SKM-1 (cell line): ENCODE data around the gene NUAK2.

Experiments
- DNase-seq: peaks from one replicate; lab custom pipeline; 2025; ENCODE audit not compliant: unreplicated experiment; lab: John Stamatoyannopoulos, UW

NUAK2 gene

DNA sequence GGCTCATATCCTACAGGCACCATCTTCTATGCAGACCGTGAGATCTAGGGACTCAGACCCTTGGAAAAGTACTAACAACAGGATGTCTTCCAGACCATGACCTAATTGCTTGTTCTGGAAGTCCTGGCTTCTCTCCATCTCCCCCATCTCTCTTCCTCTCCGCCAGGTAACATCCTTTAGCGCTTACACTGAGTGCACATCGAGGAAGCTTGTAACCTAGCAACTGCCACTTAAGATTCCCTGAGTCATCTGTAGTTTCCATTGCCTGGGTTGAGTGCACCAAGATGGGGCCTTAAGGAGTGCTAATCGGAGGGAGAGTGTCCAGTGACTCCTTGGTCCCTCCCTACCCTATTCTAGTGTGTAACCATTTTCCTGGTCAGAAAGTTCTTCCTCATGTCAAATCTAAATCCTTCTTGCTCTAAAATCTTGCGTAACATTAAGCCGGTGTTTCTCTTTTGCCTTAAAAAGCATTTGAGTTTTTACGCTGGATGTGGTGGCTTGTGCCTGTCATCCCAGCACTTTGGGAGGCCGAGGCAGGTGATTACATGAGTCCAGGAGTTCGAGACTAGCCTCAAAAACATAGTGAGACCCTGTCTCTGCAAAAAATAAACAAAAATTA lies 25.5 kb upstream of the NUAK2 start:
- no peak for DNase-seq

- no peak for DNase-seq
These were observed 24.2 kb upstream of the NUAK2 start for GRCh38 chr1:205345761-205346160.

DNA sequence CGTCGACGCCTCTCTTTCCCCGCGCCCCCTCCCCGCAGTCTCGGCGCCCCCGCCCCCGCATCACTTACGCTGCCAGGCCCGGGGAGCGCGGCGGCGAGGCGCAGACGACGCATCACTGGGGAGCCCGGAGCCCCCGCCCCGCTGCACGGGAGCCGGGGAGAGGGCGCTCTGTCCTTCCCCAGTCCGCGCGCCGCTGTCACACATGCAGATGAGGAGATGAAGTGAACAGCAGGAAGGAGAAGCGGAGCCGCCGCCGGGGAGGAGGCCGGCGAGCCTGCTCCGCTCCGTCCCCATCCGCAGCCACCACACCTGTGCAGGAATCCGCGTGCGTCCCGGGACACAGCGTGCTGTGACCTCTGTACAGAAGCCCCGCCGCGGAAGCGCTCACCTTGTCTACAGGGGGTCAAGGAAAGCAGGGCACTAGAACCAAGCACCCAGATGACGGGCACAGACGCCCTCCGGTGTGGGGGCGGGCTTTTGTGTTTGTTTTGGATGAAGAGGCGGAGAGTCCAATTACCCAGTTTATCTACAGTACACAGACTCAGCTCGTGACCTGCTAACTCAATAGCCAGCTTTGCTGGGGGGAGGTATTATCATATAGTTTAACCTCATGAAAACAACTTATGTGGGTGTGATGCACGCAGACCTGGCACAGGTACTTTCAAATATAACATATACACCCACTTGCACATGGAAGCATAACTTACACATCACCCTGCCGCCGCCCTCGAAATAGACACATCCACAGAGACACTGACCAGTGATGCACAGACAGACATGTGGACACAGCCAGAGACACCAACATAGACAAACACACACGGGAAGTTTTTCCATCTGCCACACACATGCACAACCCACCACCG lies 22.8 kb upstream of the NUAK2 start:
- DNase-seq = no peak

DNA sequence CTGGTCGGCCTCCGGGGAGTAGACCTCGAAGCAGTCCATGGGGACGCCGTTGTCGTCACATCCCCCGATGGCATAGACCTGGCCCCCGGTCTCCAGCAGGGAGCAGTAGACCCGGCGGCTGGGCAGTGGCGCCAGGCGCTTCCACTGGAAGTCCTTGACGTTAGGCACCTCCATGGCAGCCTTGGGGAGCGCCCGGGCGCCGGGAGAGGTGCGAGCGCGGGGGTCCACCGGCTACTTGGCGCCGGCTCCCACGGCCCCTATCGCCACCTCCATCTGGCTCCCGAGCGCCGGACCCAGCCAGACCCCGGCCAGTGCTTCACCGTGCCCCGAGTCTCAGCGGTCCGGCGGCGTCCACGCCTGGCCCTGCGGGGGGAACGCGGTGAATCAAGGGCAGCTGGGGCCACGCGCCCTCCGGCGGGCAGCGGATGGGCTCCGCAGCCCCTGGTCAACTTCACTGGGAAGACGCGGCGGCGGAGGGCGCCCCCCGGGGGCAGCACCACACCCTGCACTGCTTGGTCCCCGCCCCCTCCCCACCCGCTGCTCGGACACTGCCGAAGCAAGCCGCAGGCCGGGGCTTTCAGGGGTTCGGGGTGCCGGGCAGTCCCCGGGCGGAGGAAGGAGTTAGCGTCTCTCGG lies 22.0 kb upstream of the NUAK2 start:
- no peak for DNase-seq

DNA sequence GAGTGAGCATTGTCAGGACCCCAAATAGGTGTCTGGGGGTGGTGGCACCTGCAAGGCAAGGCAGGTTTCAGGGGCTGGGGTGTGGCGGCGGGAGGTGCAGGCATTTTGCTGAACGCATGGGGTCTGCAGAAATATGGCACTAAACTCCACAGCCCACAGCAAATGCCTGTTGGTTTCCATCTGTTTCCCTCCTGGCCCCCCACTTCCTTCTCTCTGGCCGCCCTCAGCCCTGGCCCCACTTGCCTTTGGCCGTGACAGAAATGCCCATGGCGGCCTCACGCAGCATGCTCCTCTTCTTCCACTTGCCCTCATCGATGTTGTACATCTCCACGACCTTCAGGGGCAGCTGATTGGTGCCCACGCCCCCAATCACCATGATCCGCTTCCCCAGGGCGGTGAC lies 21.4 kb upstream of the NUAK2 start:
- DNase-seq = no peak

GRCh38 chr1:205340676-205341075 lies 19.1 kb upstream of the NUAK2 start:
- no peak for DNase-seq

GRCh38 chr1:205339717-205340116 lies 18.2 kb upstream of the NUAK2 start:
- no peak for DNase-seq

DNA sequence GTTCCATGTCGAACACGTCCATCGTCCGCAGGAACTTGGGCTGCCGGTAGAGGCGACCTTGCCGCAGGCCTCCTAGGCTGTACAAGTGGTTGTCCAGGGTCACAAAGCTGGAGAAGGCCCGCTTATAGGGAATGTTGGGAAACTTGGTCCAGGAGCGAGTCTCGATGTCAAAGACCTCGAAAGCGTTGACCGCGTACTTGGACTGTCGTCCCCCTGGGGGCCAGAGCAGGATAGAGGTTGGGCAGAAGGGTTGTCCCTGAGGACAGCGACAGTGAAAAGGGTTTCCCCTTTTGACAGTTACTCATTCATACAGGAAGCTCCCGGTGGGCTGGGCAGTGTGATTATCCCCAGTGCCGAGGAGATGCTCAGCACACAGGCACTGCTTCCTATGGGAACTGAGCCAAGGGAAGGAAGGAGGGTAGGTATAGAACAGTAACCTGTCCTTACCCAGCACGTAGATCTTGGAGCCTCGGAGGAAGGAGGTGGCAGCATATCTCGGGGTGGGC lies 17.7 kb upstream of the NUAK2 start:
- DNase-seq = no peak

DNA sequence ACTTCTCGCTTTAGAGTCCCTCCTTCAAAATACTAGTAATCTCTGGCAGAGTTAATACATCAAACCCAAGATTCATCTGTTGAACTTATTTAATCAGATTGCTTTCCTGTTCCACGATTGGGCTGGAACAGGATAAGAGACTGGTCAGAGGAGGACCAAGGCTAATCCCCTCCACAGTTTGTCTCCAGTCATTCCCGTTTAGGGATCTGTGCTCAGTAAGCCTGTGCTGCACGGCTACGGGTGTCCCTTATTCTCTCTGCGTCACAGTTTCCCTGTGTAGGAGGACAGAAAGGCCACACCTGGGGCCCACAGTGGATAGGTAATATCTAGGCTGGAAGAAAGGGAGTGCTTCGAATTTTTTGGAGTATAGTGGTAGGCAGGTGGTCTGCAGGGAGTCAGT lies 16.5 kb upstream of the NUAK2 start:
- no peak for DNase-seq

DNA sequence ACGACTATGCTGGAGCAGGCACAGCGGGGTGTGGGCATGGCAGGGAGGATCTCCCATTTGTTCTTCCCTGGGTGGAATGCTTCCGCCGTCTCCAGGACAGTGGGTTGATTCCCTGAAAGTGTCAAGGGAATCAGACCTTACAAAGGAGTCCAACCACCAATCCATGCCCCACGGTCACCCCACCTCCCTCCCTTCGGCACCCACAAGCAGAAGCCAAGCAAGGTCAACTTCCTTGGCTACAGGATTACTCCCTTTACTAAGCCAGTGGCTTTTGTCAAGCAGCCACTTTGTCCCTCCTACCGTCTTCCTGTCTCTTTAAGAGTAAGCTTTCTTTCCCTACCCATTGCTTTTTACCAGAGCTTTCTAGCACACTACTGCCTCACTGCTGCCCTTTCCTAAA lies 15.9 kb upstream of the NUAK2 start:
- no peak for DNase-seq

- DNase-seq = peak; percentile 77
These were observed 14.1 kb upstream of the NUAK2 start for GRCh38 chr1:205335692-205336091.

DNA sequence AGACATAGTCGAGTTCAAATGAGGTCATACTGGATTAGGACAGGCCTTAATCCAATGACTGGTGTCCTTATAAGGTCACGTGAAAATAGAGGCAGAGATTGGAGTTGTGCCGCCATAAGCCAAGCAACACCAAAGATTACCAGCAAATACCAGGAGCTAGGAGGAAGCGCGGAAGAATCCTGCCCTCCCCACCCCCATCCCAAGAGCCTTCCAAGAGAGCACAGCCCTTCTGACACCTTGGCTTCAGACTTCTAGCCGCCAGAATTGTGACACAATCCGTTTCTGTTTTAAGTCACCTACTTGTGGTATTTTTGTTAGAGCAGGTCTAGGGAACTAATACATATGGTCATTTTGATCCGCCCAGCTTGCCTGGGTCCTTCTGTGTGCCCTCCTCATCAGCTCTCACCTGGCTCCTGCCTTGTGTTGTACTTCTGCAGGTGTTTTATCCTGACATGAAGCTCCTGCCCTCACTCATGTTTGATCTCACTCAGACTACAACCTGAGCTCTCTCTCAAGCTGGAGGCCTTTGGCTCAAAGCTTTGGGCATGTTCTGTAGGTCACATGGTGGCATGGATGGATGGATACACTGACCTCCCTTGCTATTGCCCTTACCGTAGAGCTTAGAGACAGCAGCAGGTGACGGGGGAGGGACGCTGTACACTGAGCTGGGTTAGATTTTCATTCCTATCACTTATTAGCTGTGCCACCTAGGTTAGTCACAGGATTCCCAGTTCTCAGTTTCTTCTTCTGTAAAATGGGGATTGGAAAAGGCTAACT lies 10.7 kb upstream of the NUAK2 start:
- DNase-seq = no peak

DNA sequence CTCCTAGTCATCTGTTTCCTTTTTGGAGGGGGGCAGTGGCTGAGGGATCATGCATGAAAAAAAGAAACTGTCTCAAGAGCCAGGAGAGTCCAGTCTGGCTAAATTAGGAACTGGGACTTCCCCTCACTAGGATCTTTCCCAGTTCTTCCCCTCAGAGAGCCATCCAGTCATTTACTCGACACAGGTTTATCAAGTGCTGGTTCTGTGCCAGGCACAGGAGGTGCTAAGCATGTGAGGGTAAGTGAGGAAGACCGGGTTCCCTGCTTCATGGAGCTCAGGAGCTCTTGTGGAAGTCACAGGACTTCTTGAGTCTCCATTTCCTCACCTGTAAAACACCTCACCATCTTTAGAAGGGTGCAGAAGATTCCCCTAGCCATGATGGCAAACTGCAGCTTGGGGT lies 8.6 kb upstream of the NUAK2 start:
- DNase-seq = no peak

- no peak for DNase-seq
These were observed 8.2 kb upstream of the NUAK2 start for GRCh38 chr1:205329719-205330118.

GRCh38 chr1:205328476-205328875 lies 6.9 kb upstream of the NUAK2 start:
- DNase-seq = no peak

GRCh38 chr1:205326812-205327466 lies 5.4 kb upstream of the NUAK2 start:
- no peak for DNase-seq

DNA sequence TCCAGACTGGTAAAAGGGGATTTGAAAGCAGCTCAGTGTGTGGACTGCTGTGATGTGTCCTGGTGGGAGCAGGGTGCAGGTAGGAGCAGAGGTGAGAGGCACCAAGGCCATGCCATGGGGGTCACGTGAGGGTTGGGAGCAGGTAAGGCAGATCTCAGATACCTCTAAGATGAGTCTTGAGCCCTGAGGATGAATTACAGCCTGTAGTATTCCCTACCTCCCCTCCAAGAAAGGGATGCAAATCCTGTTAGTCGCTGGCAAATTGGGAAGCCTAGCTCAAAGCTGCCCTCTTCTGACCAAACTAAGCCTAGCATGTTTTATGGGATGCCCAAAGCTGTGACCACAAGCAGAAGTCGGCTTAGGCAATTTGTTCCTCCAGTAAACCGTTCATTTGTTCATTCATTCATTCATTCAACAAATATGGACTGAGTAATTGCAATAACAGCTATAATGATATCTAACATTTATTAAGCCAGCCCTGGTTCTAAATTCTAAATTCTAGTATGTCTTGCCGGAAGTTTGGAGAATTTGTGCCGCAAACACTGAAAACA lies 3.9 kb upstream of the NUAK2 start:
- DNase-seq = peak; percentile 49

- no peak for DNase-seq
These were observed 3.2 kb upstream of the NUAK2 start for GRCh38 chr1:205324781-205325180.

- no peak for DNase-seq
These were observed 2.2 kb upstream of the NUAK2 start for GRCh38 chr1:205323794-205324193.

DNA sequence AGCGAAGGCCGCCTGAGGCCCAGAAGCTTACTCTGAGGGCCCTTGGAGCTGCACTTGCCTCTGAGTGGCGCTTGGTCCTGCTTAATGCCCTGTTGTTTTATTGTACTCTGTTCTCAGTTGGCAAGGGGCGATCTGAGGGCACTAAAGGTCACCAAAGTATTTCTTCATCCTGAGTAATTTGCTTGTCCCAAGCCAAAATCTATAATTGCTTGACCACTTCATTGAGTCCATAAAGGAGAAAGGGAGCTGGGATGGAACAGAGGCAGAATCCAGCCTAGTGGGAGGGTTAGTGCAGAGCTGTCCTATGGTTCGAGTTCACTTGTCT lies 376 bp upstream of the NUAK2 start:
- DNase-seq = no peak
